Activated CD8-positive, alpha-beta memory T cell treated with anti-CD3 and anti-CD28 coated beads, Interleukin-2, amount 50 U/mL, for 1 hour (primary cell): ENCODE measurements around the gene RAD18.

Experiments used
- DNase-seq: peaks from one replicate; pipeline ENCODE4 v3.0.0-alpha.2; 2020; ENCODE audit errors: extremely low read depth

RAD18 gene

GRCh38 chr3:8865697-8866096, 97.6 kb downstream of the RAD18 start:
- no peak for DNase-seq

GRCh38 chr3:8864402-8865350, 98.6 kb downstream of the RAD18 start:
- no peak for DNase-seq

DNA sequence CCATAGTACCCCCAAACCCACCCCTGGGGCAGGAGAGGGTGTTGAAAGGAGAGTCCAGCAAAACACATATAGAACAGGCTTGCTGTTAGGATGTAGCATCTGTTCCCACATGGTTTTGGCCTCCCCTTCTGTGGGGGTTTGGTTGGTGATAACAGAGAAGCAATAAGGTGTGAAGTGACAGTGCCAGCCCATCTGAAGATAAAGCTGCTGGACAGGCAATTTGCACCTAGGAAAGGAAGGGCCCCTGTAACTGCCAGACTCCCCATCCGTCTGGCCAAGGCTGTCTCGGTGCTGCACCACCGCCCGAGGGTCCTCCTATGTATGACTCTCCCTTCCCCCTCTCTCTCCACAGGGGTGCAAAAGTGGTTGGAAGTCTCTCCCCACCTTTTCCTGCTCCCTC, 99.4 kb downstream of the RAD18 start:
- no peak for DNase-seq

GRCh38 chr3:8857720-8858367, 105.4 kb downstream of the RAD18 start:
- DNase-seq: no peak

DNA sequence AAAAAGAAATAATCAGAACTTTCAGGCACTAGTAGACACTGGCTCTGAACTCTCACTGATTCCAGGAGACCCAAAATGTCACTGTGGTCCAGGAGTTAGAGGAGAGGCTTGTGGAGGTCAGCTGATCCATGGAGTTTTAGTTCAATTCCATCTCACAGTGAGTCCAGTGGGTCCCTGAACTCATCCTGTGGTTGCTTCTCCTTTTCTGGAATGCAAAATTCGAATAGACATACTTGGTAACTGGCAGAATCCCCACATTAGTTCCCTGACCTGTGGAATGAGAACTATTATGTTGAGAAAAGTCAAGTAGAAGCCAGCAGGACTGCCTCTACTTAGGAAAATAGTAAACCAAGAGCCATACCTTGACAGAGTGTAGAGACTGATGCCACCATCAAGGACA, 106.6 kb downstream of the RAD18 start:
- DNase-seq: no peak

DNA sequence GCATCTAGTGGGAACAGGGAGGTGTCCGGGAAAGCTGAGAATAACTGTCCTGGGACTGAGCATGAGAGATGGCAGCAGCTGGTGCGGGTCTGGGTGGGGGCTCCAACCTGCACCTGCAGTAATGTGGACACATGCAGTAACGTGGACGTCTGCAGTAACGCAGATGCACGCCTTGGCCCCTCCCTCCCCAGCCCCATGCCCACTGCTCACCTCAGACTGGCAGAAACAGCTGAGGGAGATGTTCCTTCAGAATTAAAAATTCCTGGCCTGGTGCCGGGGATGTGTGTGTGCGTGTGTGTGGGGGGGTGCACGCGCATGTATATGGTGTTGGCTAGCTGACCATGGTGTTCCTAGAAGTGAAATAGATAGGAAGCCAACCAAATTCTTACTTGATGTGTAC, 107.2 kb downstream of the RAD18 start:
- no peak for DNase-seq

DNA sequence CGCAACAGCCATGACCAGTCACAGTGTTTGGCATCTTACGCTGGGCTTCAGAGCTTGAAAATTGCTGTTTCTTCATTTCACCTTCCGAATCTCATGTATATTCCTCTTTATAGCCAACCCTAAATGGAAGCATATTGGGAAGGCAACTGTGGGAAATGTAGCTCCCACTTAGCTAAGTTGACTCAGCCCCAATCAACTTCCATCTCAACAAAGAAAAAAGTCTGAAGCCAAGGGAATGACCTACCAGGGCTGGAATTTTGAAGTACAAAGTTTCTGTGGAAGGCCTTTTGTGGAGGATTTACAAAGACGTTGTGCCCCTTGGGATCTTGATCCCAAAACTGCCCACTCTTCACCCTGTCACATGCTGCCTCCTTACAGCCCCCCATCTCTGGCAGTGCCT, 108.6 kb downstream of the RAD18 start:
- DNase-seq: no peak

DNA sequence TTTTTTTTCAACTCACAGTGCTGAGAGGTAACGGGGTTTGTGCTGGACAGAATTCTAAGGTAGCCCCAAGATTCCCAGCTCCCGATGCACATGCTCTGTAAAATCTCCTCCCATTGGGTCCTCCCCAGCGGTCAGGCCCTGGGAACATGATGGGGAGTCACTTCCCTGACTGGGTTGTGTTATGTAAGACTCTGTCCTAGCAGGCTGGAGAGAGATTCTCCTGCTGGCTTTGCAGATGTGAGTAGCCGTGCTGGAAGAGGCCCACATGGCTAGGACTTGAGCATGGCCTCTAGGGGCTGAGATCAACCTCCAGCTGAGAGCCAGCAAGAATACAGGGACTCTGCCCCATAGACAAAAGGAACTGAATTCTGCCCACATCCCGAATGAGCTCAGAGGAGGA, 110.2 kb downstream of the RAD18 start:
- no peak for DNase-seq

- DNase-seq: no peak
These were observed 110.8 kb downstream of the RAD18 start for GRCh38 chr3:8852511-8852910.

DNA sequence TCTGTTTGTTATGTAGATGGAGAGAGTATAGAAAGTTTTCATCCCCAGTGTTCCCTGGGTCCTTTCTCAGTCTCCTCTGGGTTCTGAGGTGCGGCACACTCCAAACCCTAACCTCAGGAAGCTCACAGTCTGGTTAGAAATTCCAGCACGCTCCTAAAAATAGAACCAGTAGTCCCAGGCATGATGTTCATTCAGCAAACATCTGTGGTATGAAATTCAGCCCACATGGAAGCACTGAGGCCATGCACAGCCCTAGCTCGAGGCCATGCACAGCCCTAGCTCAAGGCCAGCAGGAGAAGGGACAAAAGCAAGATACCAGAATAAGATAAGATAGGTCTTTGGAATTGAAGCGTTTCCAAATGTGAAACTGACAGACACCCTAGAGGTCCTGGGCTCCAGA, 111.6 kb downstream of the RAD18 start:
- no peak for DNase-seq

DNA sequence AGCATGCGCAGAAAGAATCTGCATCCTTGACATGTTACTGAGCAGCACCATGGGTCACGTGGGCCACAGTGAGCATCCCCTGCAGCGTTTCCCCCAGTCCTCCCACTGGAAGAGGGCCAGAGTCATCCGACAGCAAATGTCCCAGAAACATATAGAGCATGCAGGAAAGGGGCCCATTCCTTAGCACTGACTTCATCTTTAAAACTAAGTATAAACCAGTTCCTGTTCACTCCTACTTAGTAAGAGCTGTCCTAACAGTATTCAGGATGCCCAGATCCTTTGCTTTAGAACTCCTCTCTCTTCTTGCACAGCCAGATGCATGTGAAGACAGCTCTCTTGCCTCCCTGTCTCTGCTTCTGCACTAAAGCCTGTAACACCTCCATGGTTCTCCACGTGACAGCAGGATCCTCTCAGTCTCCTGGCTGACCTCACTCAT, 114.6 kb downstream of the RAD18 start:
- DNase-seq: no peak

- DNase-seq: no peak
These were observed 116.0 kb downstream of the RAD18 start for GRCh38 chr3:8847317-8847716.

- no peak for DNase-seq
These were observed 117.1 kb downstream of the RAD18 start for GRCh38 chr3:8846176-8846575.

DNA sequence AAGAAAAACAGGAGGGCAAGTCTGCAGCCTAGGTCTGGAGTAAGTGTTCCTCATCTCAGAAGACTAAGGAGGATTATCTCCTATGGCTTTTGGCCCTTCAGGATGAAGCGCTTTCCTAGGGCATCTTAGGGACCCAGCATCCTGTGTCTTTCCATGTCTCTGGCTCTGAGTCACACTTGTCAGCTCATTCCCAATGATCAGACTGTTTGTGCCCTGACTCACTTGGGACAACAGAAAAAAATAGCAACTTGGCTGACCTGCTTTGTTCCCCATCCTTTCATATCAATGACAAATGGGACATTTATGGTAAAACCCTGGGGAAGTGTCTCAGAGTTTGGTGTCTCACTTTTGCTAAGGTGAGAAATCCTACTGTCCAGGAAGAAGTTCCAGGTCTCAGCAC, 117.6 kb downstream of the RAD18 start:
- no peak for DNase-seq

GRCh38 chr3:8843347-8843746, 119.9 kb downstream of the RAD18 start:
- DNase-seq: no peak

GRCh38 chr3:8842293-8842692, 121.0 kb downstream of the RAD18 start:
- DNase-seq: no peak

DNA sequence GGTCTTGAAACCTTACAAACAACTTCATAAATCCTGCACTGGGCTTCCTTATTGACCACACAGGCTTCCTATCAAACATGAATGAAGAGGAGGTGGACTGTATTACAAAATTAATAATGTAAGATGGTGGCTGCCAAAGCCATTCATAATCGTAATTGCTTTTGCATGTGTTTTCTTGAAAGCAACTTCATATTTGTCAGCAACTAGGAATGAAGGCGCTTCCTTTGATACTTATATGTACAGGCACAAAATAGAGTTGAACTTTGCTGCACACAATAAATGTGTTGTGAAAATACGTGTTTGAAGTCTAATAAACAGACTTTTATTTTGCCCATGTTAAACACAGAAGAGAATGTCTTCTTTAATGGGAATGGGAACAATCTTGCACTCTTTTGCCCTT, 121.8 kb downstream of the RAD18 start:
- DNase-seq: no peak

DNA sequence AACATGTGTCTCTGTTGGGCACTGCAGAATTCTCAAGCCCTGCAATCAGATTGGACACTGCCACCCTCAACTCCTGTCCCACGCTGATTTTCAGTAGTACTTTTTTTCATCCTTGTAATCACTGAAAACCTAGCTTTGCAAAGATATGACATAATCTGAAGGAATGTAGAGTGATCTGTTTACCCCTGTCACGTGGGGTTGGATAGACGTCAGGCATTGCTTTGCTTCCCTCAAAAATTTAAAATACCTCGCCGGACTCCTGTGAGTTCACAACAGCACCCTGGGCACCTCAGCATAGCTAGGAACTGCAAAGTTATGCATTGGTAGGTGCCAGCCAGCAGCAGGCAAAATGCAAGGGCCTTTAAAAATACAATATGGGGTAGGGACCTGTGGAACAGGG, 122.7 kb downstream of the RAD18 start:
- no peak for DNase-seq

DNA sequence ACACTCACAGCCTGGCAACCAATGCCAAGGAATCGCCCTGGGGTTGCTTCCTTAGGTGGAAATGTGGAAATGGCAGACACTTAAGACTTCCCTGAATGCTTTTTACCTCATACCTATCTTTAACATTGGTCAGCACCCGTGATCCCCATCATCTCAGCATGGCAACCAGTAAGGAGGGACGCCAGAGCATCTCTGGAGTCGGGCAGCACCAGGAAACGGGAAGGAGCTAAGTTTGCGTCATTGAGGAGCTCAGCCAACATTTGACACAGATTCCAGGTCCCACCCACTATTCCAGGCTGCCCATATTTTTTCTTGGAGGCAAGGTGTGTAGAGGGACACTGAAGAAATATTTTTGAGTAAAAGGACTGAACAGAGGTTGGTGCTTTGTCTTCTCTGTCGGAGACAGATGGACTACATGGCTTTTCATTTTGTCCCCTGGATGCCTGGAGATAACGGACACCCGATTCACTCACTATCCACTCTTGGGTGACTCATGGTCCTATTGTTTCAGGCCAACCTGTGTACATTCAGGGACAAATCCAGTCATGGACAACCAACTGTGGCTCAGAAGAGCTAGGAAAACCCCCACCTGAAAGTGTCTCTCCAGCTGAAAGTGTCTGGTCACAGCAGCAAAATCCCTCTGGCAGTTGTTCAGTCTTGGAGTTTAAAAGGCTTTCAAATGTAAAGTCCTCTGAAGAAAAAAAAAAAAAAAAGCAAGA, 123.5 kb downstream of the RAD18 start:
- DNase-seq: no peak

DNA sequence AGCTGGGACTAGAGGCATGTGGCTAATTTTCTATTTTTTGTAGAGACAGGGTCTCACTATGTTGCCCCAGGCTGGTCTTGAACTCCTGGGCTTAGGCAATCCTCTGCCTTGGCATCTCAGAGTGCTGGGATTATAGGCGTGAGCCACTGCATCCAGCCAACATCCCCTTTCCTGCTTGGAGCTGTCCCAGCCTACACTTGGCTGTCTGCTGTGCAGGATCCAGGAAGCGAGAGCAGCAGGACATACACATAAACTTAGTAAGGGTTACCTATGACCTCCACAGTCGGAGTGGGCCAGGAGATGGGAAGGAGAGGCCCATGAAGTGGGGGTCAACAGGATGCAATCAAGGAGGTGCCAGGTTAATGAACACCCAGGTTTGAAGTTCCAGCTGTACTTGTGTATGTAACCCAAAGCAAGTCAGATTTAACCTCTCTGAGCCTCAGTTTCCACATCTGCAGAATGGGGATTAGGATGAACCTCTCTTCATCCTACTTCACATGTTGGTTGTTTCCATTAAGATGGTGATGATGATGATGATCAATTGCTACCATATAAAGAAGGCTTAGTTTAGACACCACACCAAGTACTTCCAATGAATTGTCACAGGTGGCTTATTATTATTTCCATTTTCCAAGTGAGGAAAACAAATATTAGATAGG, 124.4 kb downstream of the RAD18 start:
- no peak for DNase-seq

DNA sequence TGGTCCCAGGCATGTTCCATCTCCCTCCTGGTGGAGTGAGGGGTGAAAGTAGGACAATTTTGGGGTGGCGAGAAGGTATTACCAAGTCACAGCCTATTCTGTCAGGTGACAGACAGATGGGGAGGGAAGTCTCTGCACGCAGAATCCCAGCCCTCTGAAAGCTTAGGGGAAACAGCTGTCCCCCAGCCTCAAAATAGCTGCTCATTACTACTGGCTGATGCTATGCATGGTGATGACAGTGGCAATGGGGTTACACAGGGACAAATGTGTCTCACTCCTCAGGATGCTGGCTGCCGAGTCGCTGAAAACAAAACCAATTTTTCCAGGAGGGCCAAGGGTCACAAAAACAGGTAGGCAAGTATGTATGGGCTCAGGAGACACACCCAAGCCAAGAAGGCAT, 125.0 kb downstream of the RAD18 start:
- DNase-seq: no peak

DNA sequence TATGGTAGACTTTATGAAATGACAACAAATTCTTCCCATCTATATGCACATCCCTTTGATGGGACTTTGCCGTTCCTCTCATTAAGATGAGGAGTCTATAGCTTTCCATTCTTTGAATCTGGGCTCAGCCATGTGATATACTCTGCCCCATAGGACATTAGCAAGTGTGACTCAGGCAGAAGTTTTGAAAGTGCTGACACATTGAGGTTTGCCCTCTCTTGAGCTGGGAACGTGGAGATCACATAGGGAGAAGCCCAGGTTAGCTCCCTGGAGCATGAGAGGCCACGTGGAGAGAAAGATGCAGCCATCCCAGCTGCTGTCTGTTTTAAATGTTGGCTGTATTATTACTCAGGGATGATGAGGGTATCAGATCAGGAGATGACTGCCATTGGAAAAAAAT, 126.1 kb downstream of the RAD18 start:
- no peak for DNase-seq
